Osteoblast (primary cell): ENCODE measurements around the gene NR1D1. TPM values are rescaled to one million over a fixed set of nuclear protein-coding genes. Genes with fewer than 3 reads are reported as not detected.

Experiments
- DNase-seq: peaks from one replicate; pipeline ENCODE4 v3.0.0; 2011; ENCODE audit warnings: low spot score, mixed read lengths; ENCODE audit not compliant: insufficient read length; ENCODE audit errors: missing footprints
- H2AFZ ChIP-seq: 2 replicates; pipeline ENCODE4 v1.6.0; 2011; ENCODE audit warnings: mild to moderate bottlenecking, low read length
- H3K27ac ChIP-seq: 2 replicates; pipeline ENCODE4 v1.5.1; 2011; ENCODE audit warnings: mild to moderate bottlenecking, low read depth, low read length, moderate library complexity
- H3K27me3 ChIP-seq: 2 replicates; pipeline ENCODE4 v1.6.0; 2012; ENCODE audit warnings: mild to moderate bottlenecking, control low read depth, inconsistent platforms, low read length, moderate library complexity; ENCODE audit not compliant: insufficient read depth
- H3K36me3 ChIP-seq: 2 replicates; pipeline ENCODE4 v1.5.1; 2011; ENCODE audit warnings: mild to moderate bottlenecking, low read length, control low read depth, moderate library complexity; ENCODE audit not compliant: insufficient read depth
- H3K4me1 ChIP-seq: 2 replicates; pipeline ENCODE4 v1.5.1; 2011; ENCODE audit warnings: mild to moderate bottlenecking, low read length, control low read depth, moderate library complexity; ENCODE audit not compliant: insufficient read depth
- H3K4me2 ChIP-seq: 2 replicates; pipeline ENCODE4 v1.6.0; 2011; ENCODE audit warnings: mild to moderate bottlenecking, low read length; ENCODE audit not compliant: insufficient read depth
- H3K4me3 ChIP-seq: fragments of 200-600 bp; sonication (generic); 3 replicates; pipeline ENCODE4 v1.5.1; 2012; ENCODE audit warnings: mild to moderate bottlenecking, low read length, inconsistent platforms; ENCODE audit not compliant: insufficient read depth
- H3K79me2 ChIP-seq: 2 replicates; pipeline ENCODE4 v1.6.0; 2012; ENCODE audit warnings: mild to moderate bottlenecking, low read length, control low read depth, inconsistent platforms; ENCODE audit not compliant: insufficient read depth
- H3K9me3 ChIP-seq: 2 replicates; pipeline ENCODE4 v1.5.1; 2011; ENCODE audit warnings: low read depth, low read length, control low read depth
- H4K20me1 ChIP-seq: 2 replicates; pipeline ENCODE4 v1.6.0; 2012; ENCODE audit warnings: mild to moderate bottlenecking, low read length, control low read depth; ENCODE audit not compliant: insufficient read depth
- total RNA-seq: library from RNA; depleted of rRNA; stranded (reverse); fragments of >200 nt; gene quantifications from 2 replicates; pipeline ENCODE4 v1.2.3, GENCODE V29; 2012
- TF ChIP-seq, protein P1 (sequence below): IDR thresholded peaks from 2 replicates; pipeline ENCODE4 v1.5.1; 2011; ENCODE audit warnings: mild to moderate bottlenecking, low read depth, low read length, moderate library complexity; ENCODE audit errors: extremely low read depth

NR1D1 gene
- total RNA-seq, 1 donor, result 5.1 TPM

GRCh38 chr17:40095944-40096791, 4.2 kb downstream of the NR1D1 start:
- Histone ChIP-seq H3K9me3 (no peaks in the 10 kb centered on the region), H3K4me1 (peaks cover 21% of the 10 kb centered on the region), H2AFZ (no peak overlapping the region), H3K79me2 (peaks cover 29% of the 10 kb centered on the region), H3K27ac (peak overlapping the region; percentile 2), H3K36me3 (peaks cover 43% of the 10 kb centered on the region), H3K4me3 (no peak overlapping the region), H3K4me2 (no peak overlapping the region), H3K27me3 (no peaks in the 10 kb centered on the region), H4K20me1 (peaks cover 4% of the 10 kb centered on the region)
- peak; percentile 69 for DNase-seq
- TF ChIP-seq, protein P1, sequence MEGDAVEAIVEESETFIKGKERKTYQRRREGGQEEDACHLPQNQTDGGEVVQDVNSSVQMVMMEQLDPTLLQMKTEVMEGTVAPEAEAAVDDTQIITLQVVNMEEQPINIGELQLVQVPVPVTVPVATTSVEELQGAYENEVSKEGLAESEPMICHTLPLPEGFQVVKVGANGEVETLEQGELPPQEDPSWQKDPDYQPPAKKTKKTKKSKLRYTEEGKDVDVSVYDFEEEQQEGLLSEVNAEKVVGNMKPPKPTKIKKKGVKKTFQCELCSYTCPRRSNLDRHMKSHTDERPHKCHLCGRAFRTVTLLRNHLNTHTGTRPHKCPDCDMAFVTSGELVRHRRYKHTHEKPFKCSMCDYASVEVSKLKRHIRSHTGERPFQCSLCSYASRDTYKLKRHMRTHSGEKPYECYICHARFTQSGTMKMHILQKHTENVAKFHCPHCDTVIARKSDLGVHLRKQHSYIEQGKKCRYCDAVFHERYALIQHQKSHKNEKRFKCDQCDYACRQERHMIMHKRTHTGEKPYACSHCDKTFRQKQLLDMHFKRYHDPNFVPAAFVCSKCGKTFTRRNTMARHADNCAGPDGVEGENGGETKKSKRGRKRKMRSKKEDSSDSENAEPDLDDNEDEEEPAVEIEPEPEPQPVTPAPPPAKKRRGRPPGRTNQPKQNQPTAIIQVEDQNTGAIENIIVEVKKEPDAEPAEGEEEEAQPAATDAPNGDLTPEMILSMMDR, result no peak

- Histone ChIP-seq H3K27ac (no peak overlapping the region), H3K27me3 (no peaks in the 10 kb centered on the region), H3K79me2 (peaks cover 29% of the 10 kb centered on the region), H3K4me1 (peaks cover 16% of the 10 kb centered on the region), H3K4me2 (no peak overlapping the region), H4K20me1 (peaks cover 4% of the 10 kb centered on the region), H3K36me3 (peaks cover 43% of the 10 kb centered on the region), H2AFZ (no peak overlapping the region), H3K4me3 (no peak overlapping the region), H3K9me3 (no peaks in the 10 kb centered on the region)
- peak; percentile 21 for DNase-seq
- TF ChIP-seq, protein P1, result no peak
Observed at GRCh38 chr17:40095351-40095943, 4.9 kb downstream of the NR1D1 start.

DNA sequence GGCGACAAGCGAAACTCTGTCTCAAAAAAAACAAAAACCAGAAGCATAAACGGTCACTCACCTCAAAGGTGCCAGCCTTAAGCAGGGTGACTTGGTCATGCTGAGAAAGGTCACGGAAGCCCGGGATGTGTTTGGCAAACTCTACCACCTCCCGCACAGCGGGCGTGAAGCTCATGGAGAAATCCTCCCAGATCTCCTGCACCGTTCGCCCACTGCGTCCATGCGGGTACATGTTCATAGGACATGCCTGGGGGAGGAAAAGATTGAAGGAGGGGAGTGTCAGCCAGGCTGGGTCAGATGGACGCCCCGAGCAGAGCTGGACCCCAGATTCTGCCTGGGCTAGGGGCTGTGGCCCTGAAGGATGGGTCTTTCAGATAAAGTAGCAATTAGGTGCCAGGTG, 5.5 kb downstream of the NR1D1 start:
- peaks cover 43% of the 10 kb centered on the region for H3K36me3 ChIP-seq
- TF ChIP-seq, protein P1, result no peak
- H3K79me2 ChIP-seq, result peaks cover 24% of the 10 kb centered on the region
- H3K4me1 ChIP-seq, result peaks cover 16% of the 10 kb centered on the region
- DNase-seq, result no peak
- H3K27ac ChIP-seq, result no peak overlapping the region
- peaks cover 4% of the 10 kb centered on the region for H4K20me1 ChIP-seq
- H3K27me3 ChIP-seq, result no peaks in the 10 kb centered on the region
- no peak overlapping the region for H2AFZ ChIP-seq
- no peak overlapping the region for H3K4me3 ChIP-seq
- H3K4me2 ChIP-seq, result no peak overlapping the region
- H3K9me3 ChIP-seq, result no peaks in the 10 kb centered on the region

DNA sequence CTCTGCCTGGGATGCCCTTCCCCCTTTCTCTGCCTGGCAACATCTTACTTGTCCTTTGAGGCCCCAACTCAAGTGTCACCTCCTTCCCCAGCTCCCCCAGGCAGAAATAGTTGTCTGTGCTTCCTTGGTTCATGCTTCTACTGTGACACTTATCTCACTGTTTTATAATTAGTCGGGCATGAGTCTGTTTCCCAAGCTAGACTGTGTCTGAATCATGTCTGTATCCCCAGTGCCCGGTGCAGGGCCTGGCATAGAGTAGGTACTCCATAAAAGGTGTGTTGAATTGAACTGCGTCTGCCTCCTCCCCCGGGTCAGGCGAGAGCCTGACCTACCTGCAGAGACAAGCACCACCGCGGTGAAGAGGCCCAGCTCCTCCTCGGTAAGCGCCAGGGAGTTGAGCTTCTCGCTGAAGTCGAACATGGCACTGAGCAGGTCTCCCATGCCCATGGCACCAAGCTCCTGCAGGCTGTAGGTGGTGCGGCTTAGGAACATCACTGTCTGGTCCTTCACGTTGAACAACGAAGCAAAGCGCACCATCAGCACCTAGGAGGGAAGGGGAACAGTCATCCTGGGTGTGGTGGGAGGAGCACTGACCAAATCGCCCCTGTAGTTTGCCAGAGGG, 6.7 kb downstream of the NR1D1 start:
- no peak overlapping the region for H3K4me3 ChIP-seq
- H3K79me2 ChIP-seq, result peaks cover 18% of the 10 kb centered on the region
- no peak overlapping the region for H2AFZ ChIP-seq
- H3K9me3 ChIP-seq, result no peaks in the 10 kb centered on the region
- TF ChIP-seq, protein P1, result no peak
- H3K4me1 ChIP-seq, result peaks cover 15% of the 10 kb centered on the region
- DNase-seq, result peak; percentile 73
- peak overlapping the region; percentile 2 for H3K27ac ChIP-seq
- peaks cover 50% of the 10 kb centered on the region for H3K36me3 ChIP-seq
- no peak overlapping the region for H3K4me2 ChIP-seq
- H4K20me1 ChIP-seq, result peaks cover 4% of the 10 kb centered on the region
- no peaks in the 10 kb centered on the region for H3K27me3 ChIP-seq
